ENCODE measurements around the gene DIP2C.
"Not testable (repeated sequence)": the region's sequence is repeated elsewhere in the genome, so short reads cannot be mapped to it uniquely, and the experiment has no call there.

The DIP2C gene

DNA sequence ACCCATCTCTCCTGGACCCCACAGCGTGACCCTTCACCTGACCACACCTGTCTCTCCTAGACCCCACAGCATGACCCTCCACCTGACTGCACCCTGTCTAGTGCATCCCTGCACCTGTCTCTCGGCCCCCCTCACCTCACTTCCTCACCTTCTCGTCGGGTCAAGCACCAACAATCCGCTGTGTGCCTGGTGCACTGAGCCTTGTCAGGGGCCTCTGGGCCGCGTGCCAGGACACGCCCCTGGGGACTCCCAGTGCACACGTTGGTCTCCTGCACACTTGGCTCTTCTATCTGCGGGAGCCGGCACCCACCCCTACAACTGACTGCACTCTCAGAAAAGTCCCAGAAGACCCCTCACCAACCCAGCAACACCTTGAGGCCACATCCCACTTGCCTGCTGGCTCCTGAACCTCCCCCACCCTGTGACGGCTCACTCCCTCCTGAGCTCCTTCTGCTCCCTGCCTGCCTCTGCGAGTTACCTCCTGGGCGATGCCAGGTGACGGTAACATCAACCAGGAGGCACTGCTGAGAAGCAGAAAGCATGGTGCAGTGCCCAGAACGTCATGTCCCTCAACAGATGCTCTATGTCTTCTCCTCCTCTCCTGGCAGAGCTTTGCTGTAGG, 147.6 kb downstream of the DIP2C start:
- no peaks in the 10 kb centered on the region for H3K9me3 ChIP-seq (ENCODE audit: control insufficient read depth in 2 of 2, low read length in 2 of 2)
- H3K4me3 ChIP-seq (ENCODE audit: low read length in 2 of 2) = peak overlapping the region in 1 of 2 donors; percentile 15
- H3K27me3 ChIP-seq (ENCODE audit: control insufficient read depth in 1 of 2, insufficient read depth in 2 of 2, low read length in 2 of 2) = no peaks in the 10 kb centered on the region
- H3K36me3 ChIP-seq (ENCODE audit: control insufficient read depth in 2 of 2, insufficient read depth in 2 of 2, low read length in 2 of 2) = no peaks in the 10 kb centered on the region
- H3K27ac ChIP-seq (ENCODE audit: low read length) = no peak overlapping the region
- H3K4me1 ChIP-seq (ENCODE audit: control insufficient read depth, insufficient read depth, low read length) = peaks cover 9% of the 10 kb centered on the region
- no peak overlapping the region for H3K9ac ChIP-seq (ENCODE audit: low read length in 2 of 2)

DNA sequence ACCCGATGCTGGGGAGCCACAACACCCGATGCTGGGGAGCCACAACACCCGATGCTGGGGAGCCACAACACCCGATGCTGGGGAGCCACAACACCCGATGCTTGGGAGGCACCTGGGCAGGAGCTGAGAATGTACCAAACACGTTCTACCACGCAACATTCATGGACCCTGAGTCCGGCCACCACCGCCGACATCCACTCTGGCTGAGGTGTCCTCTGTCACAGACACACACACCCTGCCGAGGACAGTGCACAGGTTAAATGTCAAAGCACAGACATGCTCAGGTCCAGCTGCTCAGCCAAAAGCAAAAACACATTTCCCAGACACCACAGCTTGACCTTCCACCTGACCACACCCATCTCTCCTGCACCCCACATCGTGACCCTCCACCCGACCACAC, 148.4 kb downstream of the DIP2C start:
- H3K4me1 ChIP-seq (ENCODE audit: control insufficient read depth, insufficient read depth, low read length) = peaks cover 15% of the 10 kb centered on the region
- no peak overlapping the region for H3K9ac ChIP-seq (ENCODE audit: low read length in 2 of 2)
- H3K4me3 ChIP-seq (ENCODE audit: low read length in 2 of 2) = no peak overlapping the region
- no peaks in the 10 kb centered on the region for H3K9me3 ChIP-seq (ENCODE audit: control insufficient read depth in 2 of 2, low read length in 2 of 2)
- H3K36me3 ChIP-seq (ENCODE audit: control insufficient read depth in 2 of 2, insufficient read depth in 2 of 2, low read length in 2 of 2) = no peaks in the 10 kb centered on the region
- H3K27ac ChIP-seq (ENCODE audit: low read length) = no peak overlapping the region
- no peaks in the 10 kb centered on the region for H3K27me3 ChIP-seq (ENCODE audit: control insufficient read depth in 1 of 2, insufficient read depth in 2 of 2, low read length in 2 of 2)

DNA sequence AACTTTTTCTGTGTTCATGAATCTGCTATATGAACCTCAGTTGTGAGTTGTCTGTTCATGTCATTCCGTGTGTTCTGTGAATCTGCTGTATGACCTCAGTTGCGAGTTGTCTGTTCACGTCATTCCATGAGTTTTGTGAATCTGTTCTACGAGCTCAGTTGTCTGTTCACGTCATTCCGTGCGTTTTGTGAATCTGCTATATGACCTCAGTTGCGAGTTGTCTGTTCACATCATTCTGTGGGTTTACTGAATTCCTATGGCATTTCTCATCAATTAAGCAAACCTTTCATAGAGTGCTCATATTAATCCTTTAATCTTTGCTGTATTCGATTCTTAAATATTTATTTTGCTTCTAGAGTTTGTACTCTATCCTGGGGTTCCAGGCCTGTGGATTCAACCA, 150.6 kb downstream of the DIP2C start:
- no peak overlapping the region for H3K9ac ChIP-seq (ENCODE audit: low read length in 2 of 2)

DNA sequence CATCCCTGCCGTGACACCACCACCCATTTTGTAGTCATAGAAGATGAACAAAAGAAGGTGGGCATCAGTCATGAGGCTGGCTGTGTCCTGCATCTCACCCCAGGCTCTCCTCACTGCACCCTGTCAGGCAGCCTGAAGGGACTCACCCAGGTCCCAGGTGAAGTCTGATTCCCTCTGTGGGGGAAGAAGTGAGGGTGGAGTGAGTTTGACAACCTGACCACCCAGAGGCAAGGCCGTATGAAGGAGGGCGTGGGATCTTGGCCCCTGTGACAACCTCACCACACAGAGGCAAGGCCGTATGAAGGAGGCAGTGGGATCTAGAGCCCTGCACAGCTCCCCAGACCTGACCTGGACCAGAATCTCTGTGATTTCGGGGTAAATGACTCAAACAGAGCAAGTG, 152.5 kb downstream of the DIP2C start:
- no peaks in the 10 kb centered on the region for H3K9me3 ChIP-seq (ENCODE audit: control insufficient read depth in 2 of 2, low read length in 2 of 2)
- peaks cover 17% of the 10 kb centered on the region for H3K4me1 ChIP-seq (ENCODE audit: control insufficient read depth, insufficient read depth, low read length)
- no peak overlapping the region for H3K4me3 ChIP-seq (ENCODE audit: low read length in 2 of 2)
- no peak overlapping the region for H3K9ac ChIP-seq (ENCODE audit: low read length in 2 of 2)
- H3K27me3 ChIP-seq (ENCODE audit: control insufficient read depth in 1 of 2, insufficient read depth in 2 of 2, low read length in 2 of 2) = no peaks in the 10 kb centered on the region
- no peaks in the 10 kb centered on the region for H3K36me3 ChIP-seq (ENCODE audit: control insufficient read depth in 2 of 2, insufficient read depth in 2 of 2, low read length in 2 of 2)
- no peak overlapping the region for H3K27ac ChIP-seq (ENCODE audit: low read length)

More for the DNA sequence above, 150.6 kb downstream of the DIP2C start:
- H3K4me1 ChIP-seq (ENCODE audit: control insufficient read depth, insufficient read depth, low read length) = peaks cover 21% of the 10 kb centered on the region
- H3K36me3 ChIP-seq (ENCODE audit: control insufficient read depth in 2 of 2, insufficient read depth in 2 of 2, low read length in 2 of 2) = no peaks in the 10 kb centered on the region
- no peaks in the 10 kb centered on the region for H3K27me3 ChIP-seq (ENCODE audit: control insufficient read depth in 1 of 2, insufficient read depth in 2 of 2, low read length in 2 of 2)
- no peaks in the 10 kb centered on the region for H3K9me3 ChIP-seq (ENCODE audit: control insufficient read depth in 2 of 2, low read length in 2 of 2)
- no peak overlapping the region for H3K27ac ChIP-seq (ENCODE audit: low read length)
- H3K4me3 ChIP-seq (ENCODE audit: low read length in 2 of 2) = no peak overlapping the region

DNA sequence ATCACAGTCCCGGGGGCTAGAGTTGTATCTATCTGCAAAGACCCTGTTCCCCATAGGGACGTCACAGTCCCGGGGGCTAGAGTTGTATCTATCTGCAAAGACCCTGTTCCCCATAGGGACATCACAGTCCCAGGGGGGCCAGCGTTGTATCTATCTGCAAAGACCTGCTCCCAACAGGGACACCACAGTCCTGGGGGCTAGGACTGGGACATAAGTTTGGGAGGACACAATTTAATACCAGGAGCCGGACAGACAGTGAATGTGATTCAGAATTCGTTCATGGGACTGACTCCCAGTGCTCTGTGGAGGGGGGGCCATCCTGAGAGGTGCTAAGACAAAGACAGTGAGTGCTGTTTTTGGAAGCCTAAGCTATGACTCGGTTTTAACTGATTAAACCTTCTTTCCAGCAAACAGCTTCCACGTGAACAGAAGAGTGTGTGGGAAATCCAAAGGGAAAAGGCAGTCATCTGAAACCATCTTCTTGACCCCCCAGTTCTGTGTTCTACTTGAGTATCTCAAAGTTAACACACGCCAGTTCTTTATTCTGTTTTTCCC, 153.0 kb downstream of the DIP2C start:
- Histone ChIP-seq H3K4me1 (ENCODE audit: control insufficient read depth, insufficient read depth, low read length) (peaks cover 14% of the 10 kb centered on the region), H3K4me3 (ENCODE audit: low read length in 2 of 2) (no peak overlapping the region), H3K27ac (ENCODE audit: low read length) (no peak overlapping the region), H3K36me3 (ENCODE audit: control insufficient read depth in 2 of 2, insufficient read depth in 2 of 2, low read length in 2 of 2) (no peaks in the 10 kb centered on the region), H3K27me3 (ENCODE audit: control insufficient read depth in 1 of 2, insufficient read depth in 2 of 2, low read length in 2 of 2) (no peaks in the 10 kb centered on the region), H3K9me3 (ENCODE audit: control insufficient read depth in 2 of 2, low read length in 2 of 2) (no peaks in the 10 kb centered on the region), H3K9ac (ENCODE audit: low read length in 2 of 2) (no peak overlapping the region)

DNA sequence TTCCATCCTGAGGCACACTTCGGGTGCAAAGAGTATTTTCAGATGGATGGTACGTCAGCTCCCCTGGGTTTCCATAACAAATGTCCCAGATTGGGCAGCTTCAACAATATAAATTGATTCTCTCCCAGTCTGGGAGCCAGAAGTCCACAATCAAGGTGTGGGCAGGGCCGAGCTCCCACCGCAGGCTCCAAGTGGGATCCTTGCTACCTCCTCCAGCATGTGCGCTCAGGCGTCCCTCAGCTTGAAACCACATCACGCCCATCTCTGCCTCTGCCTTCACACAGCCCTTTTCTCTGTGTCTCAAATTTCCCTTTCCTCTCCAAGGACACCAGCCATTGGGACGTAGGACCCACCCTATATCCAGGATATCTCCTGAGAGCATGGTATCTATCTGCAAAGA, 153.5 kb downstream of the DIP2C start:
- no peaks in the 10 kb centered on the region for H3K36me3 ChIP-seq (ENCODE audit: control insufficient read depth in 2 of 2, insufficient read depth in 2 of 2, low read length in 2 of 2)
- H3K27ac ChIP-seq (ENCODE audit: low read length) = no peak overlapping the region
- no peak overlapping the region for H3K9ac ChIP-seq (ENCODE audit: low read length in 2 of 2)
- H3K4me3 ChIP-seq (ENCODE audit: low read length in 2 of 2) = no peak overlapping the region
- H3K9me3 ChIP-seq (ENCODE audit: control insufficient read depth in 2 of 2, low read length in 2 of 2) = no peaks in the 10 kb centered on the region
- H3K4me1 ChIP-seq (ENCODE audit: control insufficient read depth, insufficient read depth, low read length) = peaks cover 14% of the 10 kb centered on the region
- no peaks in the 10 kb centered on the region for H3K27me3 ChIP-seq (ENCODE audit: control insufficient read depth in 1 of 2, insufficient read depth in 2 of 2, low read length in 2 of 2)

DNA sequence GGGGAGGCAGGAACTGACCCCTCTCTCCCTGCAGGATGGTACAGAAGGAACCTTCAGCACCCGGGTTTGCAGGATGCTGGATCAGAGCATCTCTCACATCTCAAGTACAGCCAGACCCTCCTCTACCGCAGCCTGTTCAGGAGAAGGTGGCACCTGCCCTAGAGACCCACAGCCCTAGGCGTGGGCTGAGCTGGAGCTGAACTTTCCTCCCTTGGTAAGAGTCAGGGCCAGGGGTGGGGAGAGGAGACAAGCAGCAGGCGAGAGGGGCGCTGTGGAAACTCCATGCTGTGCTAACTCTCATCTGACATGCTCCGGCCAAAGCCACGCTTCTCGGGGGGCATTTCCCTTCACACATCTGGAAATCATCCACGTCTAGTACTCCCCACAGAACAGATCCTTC, 154.4 kb downstream of the DIP2C start:
- no peaks in the 10 kb centered on the region for H3K9me3 ChIP-seq (ENCODE audit: control insufficient read depth in 2 of 2, low read length in 2 of 2)
- no peaks in the 10 kb centered on the region for H3K27me3 ChIP-seq (ENCODE audit: control insufficient read depth in 1 of 2, insufficient read depth in 2 of 2, low read length in 2 of 2)
- H3K4me3 ChIP-seq (ENCODE audit: low read length in 2 of 2) = no peak overlapping the region
- H3K4me1 ChIP-seq (ENCODE audit: control insufficient read depth, insufficient read depth, low read length) = peaks cover 14% of the 10 kb centered on the region
- no peak overlapping the region for H3K9ac ChIP-seq (ENCODE audit: low read length in 2 of 2)
- no peak overlapping the region for H3K27ac ChIP-seq (ENCODE audit: low read length)
- no peaks in the 10 kb centered on the region for H3K36me3 ChIP-seq (ENCODE audit: control insufficient read depth in 2 of 2, insufficient read depth in 2 of 2, low read length in 2 of 2)

DNA sequence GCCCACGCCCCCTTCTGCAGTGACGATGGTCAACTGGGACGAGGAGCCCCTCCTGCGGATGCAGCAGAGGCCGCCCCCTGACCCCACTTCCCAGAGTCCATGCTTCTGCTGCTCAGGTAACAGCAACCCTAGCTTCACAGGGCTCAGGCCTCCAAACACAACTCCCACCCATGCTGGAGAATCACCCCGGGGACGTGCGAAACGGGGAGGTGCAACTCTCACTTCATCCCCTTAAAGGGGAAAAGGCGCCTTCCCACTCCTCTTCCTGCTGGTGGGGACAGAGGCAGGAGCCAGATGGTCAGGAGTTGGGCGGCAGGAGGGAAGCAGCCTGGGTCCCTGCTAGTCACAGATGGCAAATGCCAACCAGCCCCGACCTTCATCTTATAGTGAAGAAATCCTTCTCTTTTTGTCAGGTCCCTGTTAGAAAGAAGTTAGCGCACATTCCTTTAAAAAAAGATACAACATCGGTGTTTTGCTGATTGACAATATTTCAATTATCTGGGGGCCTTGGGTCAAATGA, 155.4 kb downstream of the DIP2C start:
- no peaks in the 10 kb centered on the region for H3K36me3 ChIP-seq (ENCODE audit: control insufficient read depth in 2 of 2, insufficient read depth in 2 of 2, low read length in 2 of 2)
- H3K9me3 ChIP-seq (ENCODE audit: control insufficient read depth in 2 of 2, low read length in 2 of 2) = no peaks in the 10 kb centered on the region
- no peak overlapping the region for H3K4me3 ChIP-seq (ENCODE audit: low read length in 2 of 2)
- H3K9ac ChIP-seq (ENCODE audit: low read length in 2 of 2) = no peak overlapping the region
- no peaks in the 10 kb centered on the region for H3K27me3 ChIP-seq (ENCODE audit: control insufficient read depth in 1 of 2, insufficient read depth in 2 of 2, low read length in 2 of 2)
- H3K27ac ChIP-seq (ENCODE audit: low read length) = no peak overlapping the region
- peaks cover 14% of the 10 kb centered on the region for H3K4me1 ChIP-seq (ENCODE audit: control insufficient read depth, insufficient read depth, low read length)

DNA sequence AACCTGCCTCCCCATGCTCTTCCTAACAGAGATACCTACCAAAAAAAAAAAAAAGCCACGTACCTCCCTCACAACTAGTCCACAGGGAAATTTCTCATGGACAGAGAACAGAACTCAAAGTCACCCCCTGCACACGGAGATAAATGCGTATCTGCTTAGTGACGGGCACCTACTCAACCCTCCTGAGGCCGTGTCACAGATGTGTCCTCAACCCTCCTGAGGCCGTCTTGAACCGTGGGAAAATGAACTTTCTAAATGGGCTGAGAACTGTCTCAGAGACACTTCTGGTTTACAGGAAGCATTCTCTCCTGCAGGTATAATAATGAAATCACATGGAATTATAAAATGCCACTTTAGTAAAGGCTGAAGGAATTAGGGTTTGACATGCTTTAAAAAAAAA, 155.9 kb downstream of the DIP2C start:
- Histone ChIP-seq H3K27me3 (ENCODE audit: control insufficient read depth in 1 of 2, insufficient read depth in 2 of 2, low read length in 2 of 2) (no peaks in the 10 kb centered on the region), H3K9ac (ENCODE audit: low read length in 2 of 2) (no peak overlapping the region), H3K4me1 (ENCODE audit: control insufficient read depth, insufficient read depth, low read length) (peaks cover 14% of the 10 kb centered on the region), H3K36me3 (ENCODE audit: control insufficient read depth in 2 of 2, insufficient read depth in 2 of 2, low read length in 2 of 2) (no peaks in the 10 kb centered on the region), H3K9me3 (ENCODE audit: control insufficient read depth in 2 of 2, low read length in 2 of 2) (no peaks in the 10 kb centered on the region), H3K27ac (ENCODE audit: low read length) (no peak overlapping the region), H3K4me3 (ENCODE audit: low read length in 2 of 2) (no peak overlapping the region)

DNA sequence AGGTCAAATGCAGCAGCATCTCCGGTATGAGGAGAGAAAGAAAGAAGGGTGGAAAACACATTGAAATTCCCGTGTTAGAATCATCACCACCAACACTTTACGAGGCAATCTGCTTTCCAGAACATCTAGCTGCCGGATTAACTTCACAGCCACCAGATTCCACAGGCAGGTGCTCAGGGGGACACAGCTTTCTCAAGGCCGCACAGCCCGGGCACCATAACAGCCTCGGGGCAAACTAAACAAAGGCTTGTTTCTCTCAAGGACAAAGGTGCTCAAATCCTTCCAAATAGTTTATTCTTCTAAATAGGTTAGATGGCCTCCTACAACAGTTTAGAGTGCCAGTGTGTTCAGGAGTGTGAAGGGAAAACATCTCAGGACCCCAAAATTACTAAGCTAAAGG, 156.3 kb downstream of the DIP2C start:
- Histone ChIP-seq H3K4me1 (ENCODE audit: control insufficient read depth, insufficient read depth, low read length) (peaks cover 14% of the 10 kb centered on the region), H3K36me3 (ENCODE audit: control insufficient read depth in 2 of 2, insufficient read depth in 2 of 2, low read length in 2 of 2) (peaks cover 0 to 2% of the 10 kb centered on the region in 2 donors), H3K27me3 (ENCODE audit: control insufficient read depth in 1 of 2, insufficient read depth in 2 of 2, low read length in 2 of 2) (no peaks in the 10 kb centered on the region), H3K9ac (ENCODE audit: low read length in 2 of 2) (no peak overlapping the region), H3K9me3 (ENCODE audit: control insufficient read depth in 2 of 2, low read length in 2 of 2) (no peaks in the 10 kb centered on the region), H3K4me3 (ENCODE audit: low read length in 2 of 2) (no peak overlapping the region), H3K27ac (ENCODE audit: low read length) (no peak overlapping the region)

DNA sequence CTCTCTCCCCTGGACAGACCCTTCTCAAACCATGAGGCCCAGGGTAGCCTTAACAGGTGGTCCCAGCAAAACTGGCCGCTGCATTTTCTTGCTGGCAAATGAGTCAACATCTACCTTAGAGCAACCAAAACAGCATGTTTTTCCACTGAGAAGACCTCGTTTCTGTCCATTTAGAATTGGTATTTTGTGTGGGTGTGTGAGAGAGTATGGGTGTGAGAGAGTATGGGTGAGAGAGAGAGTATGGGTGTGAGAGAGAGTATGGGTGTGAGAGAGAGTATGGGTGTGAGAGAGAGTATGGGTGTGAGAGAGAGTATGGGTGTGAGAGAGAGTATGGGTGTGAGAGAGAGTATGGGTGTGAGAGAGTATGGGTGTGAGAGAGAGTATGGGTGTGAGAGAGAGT, 157.1 kb downstream of the DIP2C start:
- not testable (repeated sequence) for H3K27ac ChIP-seq (ENCODE audit: low read length)

More for the DNA sequence above, 157.1 kb downstream of the DIP2C start:
- H3K4me1 ChIP-seq (ENCODE audit: control insufficient read depth, insufficient read depth, low read length) = peaks cover 14% of the 10 kb centered on the region
- not testable (repeated sequence) for H3K27me3 ChIP-seq (ENCODE audit: control insufficient read depth in 1 of 2, insufficient read depth in 2 of 2, low read length in 2 of 2); H3K4me3 ChIP-seq (ENCODE audit: low read length in 2 of 2); H3K9ac ChIP-seq (ENCODE audit: low read length in 2 of 2); H3K9me3 ChIP-seq (ENCODE audit: control insufficient read depth in 2 of 2, low read length in 2 of 2); H3K36me3 ChIP-seq (ENCODE audit: control insufficient read depth in 2 of 2, insufficient read depth in 2 of 2, low read length in 2 of 2)
